GM19023 (cell line): ENCODE measurements around the gene CENPO.

Experiments
- ATAC-seq: cut with Tn5 transposase; IDR thresholded peaks from one replicate; pipeline ENCODE4 v1.9.1; 2021; ENCODE audit warnings: mild to moderate bottlenecking, moderate library complexity; ENCODE audit not compliant: unreplicated experiment

CENPO gene

GRCh38 chr2:24792874-24793760 is at the start of gene CENPO, which contains the start of gene PTRHD1:
Gene CENPO, plus strand, starts transcription at chr2:24793425. Its CDS starts 495 bp downstream, at chr2:24793920.
Gene PTRHD1, minus strand, starts transcription at chr2:24793391. Its CDS starts 14 bp downstream, at chr2:24793377.
- ATAC-seq, result peak; percentile 96

GRCh38 chr2:24743924-24744323 is 49.3 kb upstream of the CENPO start:
- ATAC-seq, result no peak

- no peak for ATAC-seq
Measured at GRCh38 chr2:24744356-24744755, 48.9 kb upstream of the CENPO start.

- no peak for ATAC-seq
Measured at GRCh38 chr2:24745825-24746224, 47.4 kb upstream of the CENPO start.

GRCh38 chr2:24747299-24747698 is 45.9 kb upstream of the CENPO start:
- no peak for ATAC-seq

GRCh38 chr2:24749069-24749691 is 44.0 kb upstream of the CENPO start:
- ATAC-seq, result no peak

- no peak for ATAC-seq
Measured at GRCh38 chr2:24754985-24755705, 38.1 kb upstream of the CENPO start.

GRCh38 chr2:24756789-24757188 is 36.4 kb upstream of the CENPO start:
- ATAC-seq, result no peak

GRCh38 chr2:24761866-24762265 is 31.4 kb upstream of the CENPO start:
- ATAC-seq, result no peak

GRCh38 chr2:24762518-24762917 is 30.7 kb upstream of the CENPO start:
- ATAC-seq, result no peak

GRCh38 chr2:24763843-24764242 is 29.4 kb upstream of the CENPO start:
- ATAC-seq, result no peak

- ATAC-seq, result no peak
Measured at GRCh38 chr2:24766609-24767008, 26.6 kb upstream of the CENPO start.

GRCh38 chr2:24768013-24768412 is 25.2 kb upstream of the CENPO start:
- ATAC-seq, result no peak

- no peak for ATAC-seq
Measured at GRCh38 chr2:24768601-24769000, 24.6 kb upstream of the CENPO start.

- no peak for ATAC-seq
Measured at GRCh38 chr2:24771061-24771460, 22.2 kb upstream of the CENPO start.

GRCh38 chr2:24771764-24772586 is 21.2 kb upstream of the CENPO start:
- no peak for ATAC-seq

- no peak for ATAC-seq
Measured at GRCh38 chr2:24774373-24774772, 18.9 kb upstream of the CENPO start.

- no peak for ATAC-seq
Measured at GRCh38 chr2:24779116-24779515, 14.1 kb upstream of the CENPO start.

GRCh38 chr2:24783641-24784040 is 9.6 kb upstream of the CENPO start:
- ATAC-seq, result no peak

- peak; percentile 78 for ATAC-seq
Measured at GRCh38 chr2:24785671-24786321, 7.4 kb upstream of the CENPO start.
